H1 (cell line): Measurements from ENCODE around the gene ZNF407. TPM values are rescaled to one million over a fixed set of nuclear protein-coding genes. Genes with fewer than 3 reads are reported as not detected.

Experiments used
- BCL11A ChIP-seq, 2 experiments: IDR thresholded peaks; one replicate each; pipeline ENCODE4 v1.6.1; 2011; ENCODE audit warnings: low read depth in 2 of 2, low read length in 2 of 2, mild to moderate bottlenecking in 2 of 2
- CEBPB ChIP-seq: IDR thresholded peaks from 2 replicates; pipeline ENCODE4 v1.6.1; 2012; ENCODE audit warnings: low read depth, low read length
- KDM1A ChIP-seq: fragments of 200-600, 300-600 bp; sonication (generic); IDR thresholded peaks from 2 replicates; pipeline ENCODE4 v1.7.1; 2016; ENCODE audit warnings: mild to moderate bottlenecking, low read length, borderline replicate concordance
- POLR2AphosphoS5 ChIP-seq: IDR thresholded peaks from 2 replicates; pipeline ENCODE4 v1.6.1; 2011; ENCODE audit warnings: low read depth, low read length
- polyA plus RNA-seq, 7 experiments: library from polyadenylated mRNA; depleted of rRNA in 3 of 7; stranded (reverse) in 5 of 7; unstranded in 2 of 7; fragments of >200 nt in 5 of 7; fragments of 200-250 nt in 2 of 7; gene quantifications; 1 replicate in 5 of 7; 2 replicates in 1 of 7; 4 replicates in 1 of 7; pipeline versions ENCODE4 v1.2.1 to v1.2.3, GENCODE V29; 2011 to 2013; ENCODE audit warnings: missing spikeins in 2 of 7, mixed read lengths in 2 of 7
- total RNA-seq: library from RNA; stranded (reverse); fragmentation: NEBNext Ultra II Directional; extraction: Animal tissue kit (Norgen Biotek cat#: 25700); gene quantifications from 2 replicates; pipeline ENCODE4 v1.2.1, GENCODE V29; 2021
- TF ChIP-seq, protein P1 (sequence below): IDR thresholded peaks from 2 replicates; pipeline ENCODE4 v1.6.1; 2012; ENCODE audit warnings: low read length, inconsistent platforms

ZNF407 gene
- total and polyA plus RNA-seq, 2 of the 8 experiments (the other 6 are each of a cell fraction or from before 2014, with no cell fraction given), result 1.5 to 6.8 TPM

DNA sequence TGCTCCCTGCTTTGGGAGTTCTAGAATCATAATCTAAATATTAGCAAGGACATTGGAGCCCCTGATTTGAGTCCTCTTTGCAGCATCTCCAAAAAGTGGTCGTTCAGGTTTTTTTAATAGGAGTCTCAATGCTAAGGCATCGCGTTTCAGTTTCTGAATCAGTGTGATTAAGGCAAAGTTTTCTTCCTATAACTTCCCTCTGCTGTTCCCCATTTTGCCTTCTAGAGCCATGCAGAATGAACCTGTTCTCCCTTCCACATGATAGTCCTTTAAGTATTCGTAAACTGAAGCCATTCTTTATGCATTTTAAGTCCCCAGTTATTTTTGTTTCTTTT is 451.8 kb downstream of the ZNF407 start (continued):
- TF ChIP-seq, protein P1, sequence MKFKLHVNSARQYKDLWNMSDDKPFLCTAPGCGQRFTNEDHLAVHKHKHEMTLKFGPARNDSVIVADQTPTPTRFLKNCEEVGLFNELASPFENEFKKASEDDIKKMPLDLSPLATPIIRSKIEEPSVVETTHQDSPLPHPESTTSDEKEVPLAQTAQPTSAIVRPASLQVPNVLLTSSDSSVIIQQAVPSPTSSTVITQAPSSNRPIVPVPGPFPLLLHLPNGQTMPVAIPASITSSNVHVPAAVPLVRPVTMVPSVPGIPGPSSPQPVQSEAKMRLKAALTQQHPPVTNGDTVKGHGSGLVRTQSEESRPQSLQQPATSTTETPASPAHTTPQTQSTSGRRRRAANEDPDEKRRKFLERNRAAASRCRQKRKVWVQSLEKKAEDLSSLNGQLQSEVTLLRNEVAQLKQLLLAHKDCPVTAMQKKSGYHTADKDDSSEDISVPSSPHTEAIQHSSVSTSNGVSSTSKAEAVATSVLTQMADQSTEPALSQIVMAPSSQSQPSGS, result no peak
- TF ChIP-seq KDM1A (no peak), POLR2AphosphoS5 (no peak), BCL11A (IDR thresholded peaks at IDR 0.05; ENCODE audit: low read depth in 2 of 2, low read length in 2 of 2) (no peak), CEBPB (no peak)
- TF ChIP-seq, all 59 proteins: peak for 0
